PC-9 (cell line): ENCODE measurements around the gene CACNA1B. TPM values are rescaled to one million over a fixed set of nuclear protein-coding genes. Genes with fewer than 3 reads are reported as not detected.

Source experiments
- BruUV-seq: library from RNA; stranded (reverse); fragments of 400-500 nt; replicated peaks from 2 replicates; lab custom pipeline; 2021; lab: Mats Ljungman, UMichigan
- CTCF ChIA-PET: fragments of 300-600 bp; sonication (Branson Sonifier 250); formaldehyde crosslinking; loops from one replicate; lab custom pipeline; 2022; ENCODE audit warnings: antibody characterized with exemption; lab: Charles Lee
- POLR2A ChIA-PET: fragments of 300-600 bp; sonication (Branson Sonifier 250); formaldehyde crosslinking; loops from one replicate; lab custom pipeline; 2022; ENCODE audit warnings: antibody characterized with exemption; ENCODE audit not compliant: unreplicated experiment; lab: Charles Lee
- DNase-seq, 2 experiments: peaks; one replicate each; pipeline versions ENCODE4 v3.0.0 to v3.0.0-alpha.2; 2015 to 2022; ENCODE audit warnings: mixed read lengths in 1 of 2
- H2AFZ ChIP-seq: fragments of 200-600 bp; sonication (generic); 2 replicates; pipeline ENCODE4 v1.8.1; 2017; ENCODE audit warnings: antibody characterized with exemption
- H3F3A ChIP-seq: fragments of 200-600 bp; sonication (generic); 2 replicates; pipeline ENCODE4 v1.8.1; 2017; ENCODE audit warnings: antibody characterized with exemption, mild to moderate bottlenecking, low read depth; ENCODE audit not compliant: insufficient read depth
- H3K27ac ChIP-seq: fragments of 200-600 bp; sonication (generic); 2 replicates; pipeline ENCODE4 v1.6.1; 2016; ENCODE audit warnings: mixed run types
- H3K27me3 ChIP-seq: fragments of 200-600 bp; sonication (generic); 2 replicates; pipeline ENCODE4 v1.6.1; 2016; ENCODE audit warnings: low read depth, mixed run types; ENCODE audit not compliant: insufficient read depth
- H3K36me3 ChIP-seq: fragments of 200-600 bp; sonication (generic); 2 replicates; pipeline ENCODE4 v1.6.1; 2016; ENCODE audit warnings: low read depth, mixed run types
- H3K4me1 ChIP-seq: fragments of 200-600 bp; sonication (generic); replicated peaks from 2 replicates; pipeline ENCODE4 v1.6.1; 2016; ENCODE audit warnings: mixed run types; ENCODE audit not compliant: insufficient read depth
- H3K4me2 ChIP-seq: fragments of 200-600 bp; sonication (generic); 2 replicates; pipeline ENCODE4 v1.6.1; 2017; ENCODE audit warnings: mixed run types
- H3K4me3 ChIP-seq: fragments of 200-600 bp; sonication (generic); 2 replicates; pipeline ENCODE4 v1.6.1; 2016; ENCODE audit warnings: mixed run types
- H3K79me2 ChIP-seq: fragments of 200-600 bp; sonication (generic); 2 replicates; pipeline ENCODE4 v1.6.1; 2017; ENCODE audit warnings: low read depth, mixed run types
- H3K9me2 ChIP-seq: fragments of 200-600 bp; sonication (generic); 2 replicates; pipeline ENCODE4 v1.8.1; 2017; ENCODE audit warnings: mild to moderate bottlenecking; ENCODE audit not compliant: insufficient read depth
- H3K9me3 ChIP-seq: fragments of 200-600 bp; sonication (generic); 2 replicates; pipeline ENCODE4 v1.8.1; 2016; ENCODE audit warnings: low read depth; ENCODE audit not compliant: insufficient read depth
- H4K20me1 ChIP-seq: fragments of 200-600 bp; sonication (generic); 2 replicates; pipeline ENCODE4 v1.8.1; 2017; ENCODE audit not compliant: insufficient read depth
- CTCF ChIP-seq: fragments of 200-600 bp; sonication (generic); conservative IDR thresholded peaks from 2 replicates; pipeline ENCODE4 v1.6.1; 2017; ENCODE audit warnings: mixed run types, antibody characterized with exemption, mild to moderate bottlenecking, moderate library complexity
- EZH2 ChIP-seq: fragments of 200-600 bp; sonication (generic); IDR thresholded peaks from 2 replicates; pipeline ENCODE4 v1.8.0; 2017; ENCODE audit warnings: antibody characterized with exemption, low read depth
- intact Hi-C: fragments of 100-400 bp; cut with micrococcal nuclease; formaldehyde crosslinking; loops from one replicate; pipeline ENCODE4 v1.10.0; 2022; ENCODE audit not compliant: unreplicated experiment
- total RNA-seq: library from RNA; stranded (reverse); gene quantifications from 2 replicates; pipeline ENCODE4 v1.2.3, GENCODE V29; 2021

The CACNA1B gene
- total RNA-seq, 1 experiment from 2014 or later: not detected

DNA sequence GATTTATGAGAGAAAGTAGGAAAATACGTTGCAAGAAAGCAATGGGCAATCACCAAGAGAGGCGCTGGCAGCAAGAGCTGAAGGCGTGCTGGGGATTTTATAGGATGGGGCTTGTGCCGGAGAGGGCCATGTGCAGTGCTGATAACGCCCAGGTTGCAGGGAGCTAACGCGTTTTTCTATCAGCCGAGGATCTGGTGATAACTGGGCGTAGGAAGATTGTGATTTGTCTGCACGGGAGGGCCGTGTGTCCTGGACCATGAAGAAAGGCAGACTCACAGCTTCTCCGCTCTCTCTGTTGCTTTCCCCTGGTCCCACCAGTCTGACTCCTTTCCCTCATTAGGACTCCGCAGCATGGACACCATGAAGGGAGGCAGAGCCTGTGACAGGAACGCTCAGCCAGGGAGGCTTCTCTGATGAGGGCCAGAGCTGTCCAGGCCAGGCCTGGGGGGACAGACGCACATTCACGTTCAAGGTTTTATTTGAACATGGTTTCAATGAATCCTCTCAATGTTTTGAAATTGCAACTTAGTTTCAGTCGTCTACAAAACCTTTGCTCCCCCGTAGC is 11.9 kb upstream of the CACNA1B start:
- Histone ChIP-seq H3K27ac (no peak overlapping the region), H3K27me3 (peaks cover 76% of the 10 kb centered on the region), H2AFZ (no peak overlapping the region), H3F3A (no peaks in the 10 kb centered on the region), H3K4me1 (no peaks in the 10 kb centered on the region), H4K20me1 (no peaks in the 10 kb centered on the region), H3K9me2 (no peaks in the 10 kb centered on the region), H3K4me2 (no peak overlapping the region), H3K36me3 (no peaks in the 10 kb centered on the region), H3K4me3 (no peak overlapping the region), H3K9me3 (no peaks in the 10 kb centered on the region), H3K79me2 (no peaks in the 10 kb centered on the region)
- CTCF ChIA-PET: no interaction called here
- no TSS peak for BruUV-seq
- intact Hi-C loops: no loop called here
- no peak for TF ChIP-seq EZH2
- no peak for TF ChIP-seq CTCF
- DNase-seq: no peak
- POLR2A ChIA-PET: no interaction called here

- Histone ChIP-seq H3K27me3 (peaks cover 79% of the 10 kb centered on the region), H2AFZ (no peak overlapping the region), H3K4me3 (no peak overlapping the region), H3K79me2 (no peaks in the 10 kb centered on the region), H3K4me2 (no peak overlapping the region), H3K27ac (no peak overlapping the region), H3K36me3 (no peaks in the 10 kb centered on the region), H3K9me2 (no peaks in the 10 kb centered on the region), H3F3A (no peaks in the 10 kb centered on the region), H4K20me1 (no peaks in the 10 kb centered on the region), H3K4me1 (no peaks in the 10 kb centered on the region), H3K9me3 (no peaks in the 10 kb centered on the region)
- ChIA-PET CTCF (no interaction called here), POLR2A (no interaction called here)
- no peak for DNase-seq
- intact Hi-C loops: no loop called here
- no TSS peak for BruUV-seq
- TF ChIP-seq CTCF: no peak
- TF ChIP-seq EZH2: no peak
Measured at GRCh38 chr9:137866226-137867141, 11.1 kb upstream of the CACNA1B start.

GRCh38 chr9:137870432-137870831 is 7.2 kb upstream of the CACNA1B start:
- ChIA-PET POLR2A (no interaction called here), CTCF (no interaction called here)

More at GRCh38 chr9:137870432-137870831, 7.2 kb upstream of the CACNA1B start:
- Histone ChIP-seq H2AFZ (no peak overlapping the region), H4K20me1 (no peaks in the 10 kb centered on the region), H3K27me3 (peaks cover 74% of the 10 kb centered on the region), H3F3A (no peaks in the 10 kb centered on the region), H3K4me1 (no peaks in the 10 kb centered on the region), H3K79me2 (no peaks in the 10 kb centered on the region), H3K9me3 (no peaks in the 10 kb centered on the region), H3K4me2 (no peak overlapping the region), H3K4me3 (no peak overlapping the region), H3K9me2 (no peaks in the 10 kb centered on the region), H3K36me3 (no peaks in the 10 kb centered on the region), H3K27ac (no peak overlapping the region)
- no peak for DNase-seq
- TF ChIP-seq EZH2 (no peak), CTCF (no peak)
- BruUV-seq: no TSS peak
- intact Hi-C loops: no loop called here
